HEK293 (cell line): ENCODE results near the gene PLEKHG2.

Source experiments
- GLI4 ChIP-seq: fragments of 450-650 bp; formaldehyde crosslinking; IDR thresholded peaks from 2 replicates; pipeline ENCODE4 v1.5.1; 2016; ENCODE audit warnings: missing biosample characterization, missing genetic modification characterization
- HOXD13 ChIP-seq: sonication (generic); formaldehyde crosslinking; IDR thresholded peaks from 2 replicates; pipeline ENCODE4 v1.8.0; 2022; ENCODE audit warnings: missing genetic modification reagents, borderline replicate concordance
- IKZF3 ChIP-seq: fragments of 450-650 bp; IDR thresholded peaks from 2 replicates; pipeline ENCODE4 v1.5.0; 2018; ENCODE audit warnings: missing biosample characterization, mild to moderate bottlenecking, missing genetic modification characterization, moderate library complexity
- KLF16 ChIP-seq: fragments of 450-650 bp; formaldehyde crosslinking; IDR thresholded peaks from 2 replicates; pipeline ENCODE4 v1.5.1; 2017; ENCODE audit warnings: missing biosample characterization, missing genetic modification characterization
- MYNN ChIP-seq: fragments of 450-650 bp; formaldehyde crosslinking; IDR thresholded peaks from 2 replicates; pipeline ENCODE4 v1.5.1; 2016; ENCODE audit warnings: missing biosample characterization, missing genetic modification characterization, borderline replicate concordance
- OSR2 ChIP-seq: fragments of 450-650 bp; formaldehyde crosslinking; IDR thresholded peaks from 2 replicates; pipeline ENCODE4 v1.5.1; 2016; ENCODE audit warnings: missing biosample characterization, missing genetic modification characterization
- RBAK ChIP-seq: fragments of 450-650 bp; formaldehyde crosslinking; IDR thresholded peaks from 2 replicates; pipeline ENCODE4 v1.5.1; 2016; ENCODE audit warnings: missing biosample characterization, missing genetic modification characterization
- SETDB1 ChIP-seq: IDR thresholded peaks from one replicate; pipeline ENCODE4 v1.6.1; 2017; ENCODE audit warnings: mild to moderate bottlenecking, low read length, moderate library complexity, mixed read lengths; ENCODE audit not compliant: insufficient read length
- TSHZ1 ChIP-seq: fragments of 450-650 bp; formaldehyde crosslinking; IDR thresholded peaks from 2 replicates; pipeline ENCODE4 v1.5.1; 2016; ENCODE audit warnings: missing biosample characterization, missing genetic modification characterization, borderline replicate concordance
- ZBTB10 ChIP-seq: fragments of 450-650 bp; formaldehyde crosslinking; IDR thresholded peaks from 2 replicates; pipeline ENCODE4 v1.5.1; 2016; ENCODE audit warnings: missing biosample characterization, missing genetic modification characterization
- ZBTB48 ChIP-seq: fragments of 450-650 bp; formaldehyde crosslinking; IDR thresholded peaks from 2 replicates; pipeline ENCODE4 v1.5.1; 2016; ENCODE audit warnings: missing biosample characterization, missing genetic modification characterization
- ZIC2 ChIP-seq: fragments of 450-650 bp; formaldehyde crosslinking; IDR thresholded peaks from 2 replicates; pipeline ENCODE4 v1.5.1; 2016; ENCODE audit warnings: missing biosample characterization, missing genetic modification characterization
- ZNF121 ChIP-seq: fragments of 450-650 bp; formaldehyde crosslinking; IDR thresholded peaks from 2 replicates; pipeline ENCODE4 v1.5.1; 2016; ENCODE audit warnings: missing biosample characterization, missing genetic modification characterization
- ZNF302 ChIP-seq: fragments of 450-650 bp; formaldehyde crosslinking; IDR thresholded peaks from 2 replicates; pipeline ENCODE4 v1.5.1; 2016; ENCODE audit warnings: missing biosample characterization, missing genetic modification characterization, low read depth
- ZNF354C ChIP-seq: fragments of 450-650 bp; formaldehyde crosslinking; IDR thresholded peaks from 2 replicates; pipeline ENCODE4 v1.5.1; 2016; ENCODE audit warnings: missing biosample characterization, missing genetic modification characterization, low read depth, borderline replicate concordance
- ZNF488 ChIP-seq: fragments of 450-650 bp; formaldehyde crosslinking; IDR thresholded peaks from 2 replicates; pipeline ENCODE4 v1.5.1; 2016; ENCODE audit warnings: missing biosample characterization, missing genetic modification characterization
- ZNF521 ChIP-seq: fragments of 450-650 bp; formaldehyde crosslinking; IDR thresholded peaks from 2 replicates; pipeline ENCODE4 v1.5.1; 2017; ENCODE audit warnings: missing biosample characterization, mild to moderate bottlenecking, missing genetic modification characterization
- ZNF555 ChIP-seq: fragments of 450-650 bp; formaldehyde crosslinking; conservative IDR thresholded peaks from 2 replicates; pipeline ENCODE4 v1.5.1; 2017; ENCODE audit warnings: missing biosample characterization, mild to moderate bottlenecking, missing genetic modification characterization, inconsistent platforms
- ZNF596 ChIP-seq: fragments of 450-650 bp; IDR thresholded peaks from 2 replicates; pipeline ENCODE4 v1.5.0; 2018; ENCODE audit warnings: missing biosample characterization, mild to moderate bottlenecking, missing genetic modification characterization, moderate library complexity
- ZNF645 ChIP-seq: fragments of 450-650 bp; formaldehyde crosslinking; IDR thresholded peaks from 2 replicates; pipeline ENCODE4; 2016; ENCODE audit warnings: missing biosample characterization, missing genetic modification characterization
- ZNF664 ChIP-seq: fragments of 450-650 bp; formaldehyde crosslinking; IDR thresholded peaks from 2 replicates; pipeline ENCODE4 v1.5.1; 2016; ENCODE audit warnings: missing biosample characterization, missing genetic modification characterization
- ZNF670 ChIP-seq: fragments of 450-650 bp; formaldehyde crosslinking; IDR thresholded peaks from 2 replicates; pipeline ENCODE4 v1.5.1; 2016; ENCODE audit warnings: missing biosample characterization, missing genetic modification characterization, low read depth
- ZNF76 ChIP-seq: fragments of 450-650 bp; formaldehyde crosslinking; IDR thresholded peaks from 2 replicates; pipeline ENCODE4; 2016; ENCODE audit warnings: low read depth, missing biosample characterization, missing genetic modification characterization, borderline replicate concordance
- TF ChIP-seq, protein P1 (sequence below): fragments of 450-650 bp; formaldehyde crosslinking; IDR thresholded peaks from 2 replicates; pipeline ENCODE4 v1.5.1; 2016; ENCODE audit warnings: missing biosample characterization, missing genetic modification characterization, low read depth

Gene PLEKHG2

GRCh38 chr19:39430675-39431593 is 18.5 kb downstream of the PLEKHG2 start (continued):
- TF ChIP-seq ZNF664 (tag by site-specific recombination) (peak; percentile 79; the same call in 1 of the 2 replicates), ZIC2 (tag by site-specific recombination) (no peak), ZNF521 (no peak), GLI4 (tag by site-specific recombination) (no peak), ZNF555 (tag by site-specific recombination) (no peak), ZNF76 (tag by site-specific recombination) (peak; percentile 62; the same call in 1 of the 2 replicates), ZBTB48 (0 out of 2 replicates have a peak, but pooled peaks have one; percentile 11), ZNF302 (tag by site-specific recombination) (no peak), IKZF3 (tag by site-specific recombination) (peak; percentile 63; the same call in 1 of the 2 replicates), ZNF645 (no peak), SETDB1 (no peak), ZNF354C (tag by site-specific recombination) (no peak), RBAK (tag by site-specific recombination) (no peak), ZNF121 (tag by site-specific recombination) (no peak), ZNF670 (tag by site-specific recombination) (no peak), ZBTB10 (tag by site-specific recombination) (no peak; the same call in none of the 2 replicates), HOXD13 (no peak), ZNF488 (tag by site-specific recombination) (no peak), ZNF596 (tag by site-specific recombination) (no peak), MYNN (tag by site-specific recombination) (no peak), KLF16 (tag by site-specific recombination) (0 out of 2 replicates have a peak, but pooled peaks have one; percentile 16), OSR2 (tag by site-specific recombination) (peak; percentile 54; the same call in 1 of the 2 replicates), TSHZ1 (tag by site-specific recombination) (0 out of 2 replicates have a peak, but pooled peaks have one; percentile 24)
- TF ChIP-seq, protein P1, sequence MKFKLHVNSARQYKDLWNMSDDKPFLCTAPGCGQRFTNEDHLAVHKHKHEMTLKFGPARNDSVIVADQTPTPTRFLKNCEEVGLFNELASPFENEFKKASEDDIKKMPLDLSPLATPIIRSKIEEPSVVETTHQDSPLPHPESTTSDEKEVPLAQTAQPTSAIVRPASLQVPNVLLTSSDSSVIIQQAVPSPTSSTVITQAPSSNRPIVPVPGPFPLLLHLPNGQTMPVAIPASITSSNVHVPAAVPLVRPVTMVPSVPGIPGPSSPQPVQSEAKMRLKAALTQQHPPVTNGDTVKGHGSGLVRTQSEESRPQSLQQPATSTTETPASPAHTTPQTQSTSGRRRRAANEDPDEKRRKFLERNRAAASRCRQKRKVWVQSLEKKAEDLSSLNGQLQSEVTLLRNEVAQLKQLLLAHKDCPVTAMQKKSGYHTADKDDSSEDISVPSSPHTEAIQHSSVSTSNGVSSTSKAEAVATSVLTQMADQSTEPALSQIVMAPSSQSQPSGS (tag by site-specific recombination): peak; percentile 78
